H9 (cell line): ENCODE measurements around the gene ATP13A3. TPM values are rescaled to one million over a fixed set of nuclear protein-coding genes. Genes with fewer than 3 reads are reported as not detected.
A peak's percentile ranks its signal among the peaks of the same experiment; 100 is the strongest.

Source experiments
- DNase-seq: peaks from one replicate; pipeline ENCODE4 v3.0.0-alpha.2; 2017
- H2AFZ ChIP-seq: one replicate; pipeline ENCODE4 v1.6.1; 2013; ENCODE audit warnings: mild to moderate bottlenecking, low read length, control low read depth, moderate library complexity
- H2AK5ac ChIP-seq: 2 replicates; pipeline ENCODE4 v1.6.1; 2013; ENCODE audit warnings: low read length, control low read depth, mixed read lengths; ENCODE audit not compliant: insufficient read length
- H2BK120ac ChIP-seq: one replicate; pipeline ENCODE4 v1.6.1; 2013; ENCODE audit warnings: low read depth, mild to moderate bottlenecking, low read length, control low read depth, inconsistent platforms; ENCODE audit not compliant: poor library complexity, severe bottlenecking
- H2BK12ac ChIP-seq: 2 replicates; pipeline ENCODE4 v1.6.1; 2013; ENCODE audit warnings: low read length, control low read depth, mixed read lengths, low read depth; ENCODE audit not compliant: insufficient read length
- H2BK15ac ChIP-seq: 2 replicates; pipeline ENCODE4 v1.6.1; 2013; ENCODE audit warnings: low read depth, low read length, control low read depth
- H2BK20ac ChIP-seq: one replicate; pipeline ENCODE4 v1.6.1; 2013; ENCODE audit warnings: low read depth, mild to moderate bottlenecking, low read length, control low read depth, inconsistent platforms; ENCODE audit not compliant: poor library complexity, severe bottlenecking
- H2BK5ac ChIP-seq: 2 replicates; pipeline ENCODE4 v1.6.1; 2013; ENCODE audit warnings: low read length, control low read depth, mixed read lengths; ENCODE audit not compliant: insufficient read length
- H3K14ac ChIP-seq: 2 replicates; pipeline ENCODE4 v1.6.1; 2013; ENCODE audit warnings: low read length, control low read depth; ENCODE audit not compliant: insufficient read depth
- H3K18ac ChIP-seq: 2 replicates; pipeline ENCODE4 v1.6.1; 2013; ENCODE audit warnings: low read depth, mild to moderate bottlenecking, mixed read lengths, low read length, control low read depth; ENCODE audit not compliant: insufficient read length
- H3K23ac ChIP-seq: 2 replicates; pipeline ENCODE4 v1.6.1; 2013; ENCODE audit warnings: low read length, control low read depth, mixed read lengths, low read depth; ENCODE audit not compliant: insufficient read length
- H3K23me2 ChIP-seq: 2 replicates; pipeline ENCODE4 v1.6.1; 2013; ENCODE audit warnings: low read depth, mild to moderate bottlenecking, mixed read lengths, low read length, control low read depth; ENCODE audit not compliant: insufficient read length, poor library complexity, severe bottlenecking
- H3K27ac ChIP-seq: 2 replicates; pipeline ENCODE4 v1.5.1; 2013; ENCODE audit warnings: low read length, control low read depth, mixed read lengths, low read depth; ENCODE audit not compliant: insufficient read length
- H3K27me3 ChIP-seq: 2 replicates; pipeline ENCODE4 v1.6.1; 2013; ENCODE audit warnings: low read length, control low read depth, inconsistent platforms; ENCODE audit not compliant: insufficient read depth
- H3K4ac ChIP-seq: 2 replicates; pipeline ENCODE4 v1.6.1; 2013; ENCODE audit warnings: low read depth, mild to moderate bottlenecking, control low read depth, inconsistent platforms, low read length, moderate library complexity
- H3K4me1 ChIP-seq: 2 replicates; pipeline ENCODE4 v1.6.1; 2013; ENCODE audit warnings: low read length, control low read depth, inconsistent platforms; ENCODE audit not compliant: insufficient read depth
- H3K4me2 ChIP-seq: 2 replicates; pipeline ENCODE4 v1.6.1; 2013; ENCODE audit warnings: low read length, control low read depth, mixed read lengths; ENCODE audit not compliant: insufficient read length, insufficient read depth
- H3K56ac ChIP-seq: 2 replicates; pipeline ENCODE4 v1.6.1; 2013; ENCODE audit warnings: low read depth, mild to moderate bottlenecking, mixed read lengths, low read length, control low read depth; ENCODE audit not compliant: insufficient read length
- H3K79me1 ChIP-seq: 2 replicates; pipeline ENCODE4 v1.6.1; 2013; ENCODE audit warnings: low read depth, mild to moderate bottlenecking, moderate library complexity, low read length, control low read depth, inconsistent platforms; ENCODE audit not compliant: insufficient read depth, poor library complexity, severe bottlenecking
- H3K79me2 ChIP-seq: 2 replicates; pipeline ENCODE4 v1.6.1; 2013; ENCODE audit warnings: low read length, control low read depth, inconsistent platforms; ENCODE audit not compliant: insufficient read depth
- H3K9ac ChIP-seq: 2 replicates; pipeline ENCODE4 v1.6.1; 2013; ENCODE audit warnings: low read length, control low read depth, mixed read lengths; ENCODE audit not compliant: insufficient read length; ENCODE audit errors: extremely low read depth
- H3K9me3 ChIP-seq: one replicate; pipeline ENCODE4 v1.6.1; 2013; ENCODE audit warnings: low read depth, low read length, inconsistent platforms; ENCODE audit not compliant: control insufficient read depth
- H3T11ph ChIP-seq: one replicate; pipeline ENCODE4 v1.6.1; 2013; ENCODE audit warnings: mild to moderate bottlenecking, low read length, control low read depth, inconsistent platforms
- H4K20me1 ChIP-seq: one replicate; pipeline ENCODE4 v1.6.1; 2013; ENCODE audit not compliant: control insufficient read depth, insufficient read length, insufficient read depth
- H4K5ac ChIP-seq: 2 replicates; pipeline ENCODE4 v1.6.1; 2013; ENCODE audit warnings: low read depth, mild to moderate bottlenecking, mixed read lengths, low read length, control low read depth; ENCODE audit not compliant: insufficient read length
- H4K8ac ChIP-seq: replicated peaks from 2 replicates; pipeline ENCODE4 v1.6.1; 2013; ENCODE audit warnings: low read length, control low read depth, mixed read lengths, low read depth; ENCODE audit not compliant: insufficient read length
- H4K91ac ChIP-seq: 2 replicates; pipeline ENCODE4 v1.6.1; 2013; ENCODE audit warnings: low read depth, mild to moderate bottlenecking, moderate library complexity, mixed read lengths, low read length, control low read depth; ENCODE audit not compliant: insufficient read length
- H3K27ac Mint-ChIP-seq, 3 experiments: 2 replicates in 2 of 3; 3 replicates in 1 of 3; pipeline ENCODE4 v1.8.0; 2020 to 2021; ENCODE audit warnings: mixed read lengths in 3 of 3, mild to moderate bottlenecking in 1 of 3, moderate library complexity in 1 of 3
- H3K27me3 Mint-ChIP-seq: 2 replicates; pipeline ENCODE4 v1.8.0; 2021; ENCODE audit warnings: low read depth, mild to moderate bottlenecking, moderate library complexity, mixed read lengths
- H3K36me3 Mint-ChIP-seq, 3 experiments: 2 replicates in 2 of 3; 3 replicates in 1 of 3; pipeline ENCODE4 v1.8.0; 2020 to 2021; ENCODE audit warnings: low read depth in 3 of 3, mixed read lengths in 3 of 3; ENCODE audit not compliant: insufficient read depth in 1 of 3
- H3K4me1 Mint-ChIP-seq, 2 experiments: 2 replicates each; pipeline ENCODE4 v1.8.0; 2020; ENCODE audit warnings: mixed read lengths in 2 of 2
- H3K4me3 Mint-ChIP-seq, 2 experiments: 2 replicates in 1 of 2; 3 replicates in 1 of 2; pipeline ENCODE4 v1.8.0; 2020 to 2021; ENCODE audit warnings: mild to moderate bottlenecking in 2 of 2, mixed read lengths in 2 of 2, moderate library complexity in 1 of 2
- H3K9me3 Mint-ChIP-seq, 2 experiments: 2 replicates in 1 of 2; 3 replicates in 1 of 2; pipeline ENCODE4 v1.8.0; 2020; ENCODE audit warnings: mild to moderate bottlenecking in 2 of 2, mixed read lengths in 2 of 2, moderate library complexity in 1 of 2
- CTCF ChIP-seq: fragments of 200-600 bp; sonication (generic); conservative IDR thresholded peaks from 3 replicates; pipeline ENCODE4 v1.8.0; 2021; ENCODE audit warnings: antibody characterized with exemption, mild to moderate bottlenecking
- WGBS: extraction: QIAGEN DNeasy Blood & Tissue Kit; methylation state at CpG from one replicate; pipeline ENCODE4 v1.1.7; 2013; ENCODE audit warnings: missing lambda C conversion rate, low lambda C conversion rate, mixed read lengths; ENCODE audit not compliant: insufficient read length; ENCODE audit errors: extremely low coverage; 5-methylcytosine and 5-hydroxymethylcytosine counted together
- total RNA-seq: library from RNA; stranded (reverse); gene quantifications from 2 replicates; pipeline ENCODE4 v1.2.1, GENCODE V29; 2021

The ATP13A3 gene
- total RNA-seq, 1 experiment from 2014 or later, result 78.5 TPM

DNA sequence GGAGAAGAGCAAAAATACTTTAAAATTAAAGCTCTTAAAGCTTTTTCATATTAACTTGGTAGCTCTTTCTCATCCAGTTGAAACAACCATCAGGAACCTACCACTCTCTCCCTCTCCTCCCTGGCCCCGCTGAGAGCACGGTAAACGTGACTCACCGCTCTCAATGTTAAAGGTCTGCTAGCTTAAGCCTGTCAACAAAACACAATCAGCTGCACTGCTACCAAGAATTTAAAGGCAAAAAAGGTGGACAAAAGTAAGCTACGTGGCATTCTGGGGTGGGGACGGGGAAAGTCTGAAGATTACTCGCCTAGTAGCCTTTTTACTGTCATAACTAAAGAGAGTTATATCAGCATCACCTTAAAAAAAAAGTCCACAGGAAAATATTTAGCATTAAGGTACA, 79.4 kb downstream of the ATP13A3 start:
- TF ChIP-seq CTCF, result no peak
- H3K4me1 Mint-ChIP-seq, result no peaks in the 10 kb centered on the region
- no CpG with 5 or more reads among the region's 7 CpGs for WGBS
- H2BK120ac ChIP-seq, result no peak overlapping the region
- H4K8ac ChIP-seq, result no peak overlapping the region
- no peaks in the 10 kb centered on the region for H3K79me1 ChIP-seq
- H3K23me2 ChIP-seq, result no peaks in the 10 kb centered on the region
- H4K5ac ChIP-seq, result no peak overlapping the region
- no peak overlapping the region for H2BK5ac ChIP-seq
- H3K4me2 ChIP-seq, result no peak overlapping the region
- no peak overlapping the region for H3K56ac ChIP-seq
- H2BK15ac ChIP-seq, result no peak overlapping the region
- no peak overlapping the region for H3K9ac ChIP-seq
- no peak overlapping the region for H3K18ac ChIP-seq
- H3K23ac ChIP-seq, result no peak overlapping the region
- no peak overlapping the region for H3K14ac ChIP-seq
- H3K4ac ChIP-seq, result no peak overlapping the region
- H3K27me3 ChIP-seq, result no peaks in the 10 kb centered on the region
- no peak overlapping the region for H2AK5ac ChIP-seq
- no peaks in the 10 kb centered on the region for H3K27me3 Mint-ChIP-seq
- H4K91ac ChIP-seq, result no peak overlapping the region
- H3K9me3 ChIP-seq, result no peaks in the 10 kb centered on the region
- DNase-seq, result no peak
- H2AFZ ChIP-seq, result no peak overlapping the region
- H3K4me1 ChIP-seq, result no peaks in the 10 kb centered on the region
- no peak overlapping the region for H2BK20ac ChIP-seq
- H3K27ac ChIP-seq, result no peak overlapping the region
- H3K27ac Mint-ChIP-seq, result peak overlapping the region in 1 of 3 experiments; percentile 52; a peak in 1 of 7 replicates
- no peak overlapping the region for H3K4me3 Mint-ChIP-seq
- no peak overlapping the region for H2BK12ac ChIP-seq
- peaks cover 4 to 23% (median 5%) of the 10 kb centered on the region in 3 experiments; a peak in 4 of 7 replicates for H3K36me3 Mint-ChIP-seq
- no peaks in the 10 kb centered on the region for H3K9me3 Mint-ChIP-seq
- H4K20me1 ChIP-seq, result no peaks in the 10 kb centered on the region
- no peak overlapping the region for H3T11ph ChIP-seq
- H3K79me2 ChIP-seq, result no peaks in the 10 kb centered on the region
